GM18508 (cell line): ENCODE data around the gene TUBGCP6.
"Not testable (repeated sequence)": the region's sequence is repeated elsewhere in the genome, so short reads cannot be mapped to it uniquely, and the experiment has no call there.

Source experiments
- ATAC-seq: cut with Tn5 transposase; IDR thresholded peaks from one replicate; pipeline ENCODE4 v1.9.1; 2021; ENCODE audit warnings: moderate number of reproducible peaks; ENCODE audit not compliant: insufficient read depth, unreplicated experiment

Gene TUBGCP6

DNA sequence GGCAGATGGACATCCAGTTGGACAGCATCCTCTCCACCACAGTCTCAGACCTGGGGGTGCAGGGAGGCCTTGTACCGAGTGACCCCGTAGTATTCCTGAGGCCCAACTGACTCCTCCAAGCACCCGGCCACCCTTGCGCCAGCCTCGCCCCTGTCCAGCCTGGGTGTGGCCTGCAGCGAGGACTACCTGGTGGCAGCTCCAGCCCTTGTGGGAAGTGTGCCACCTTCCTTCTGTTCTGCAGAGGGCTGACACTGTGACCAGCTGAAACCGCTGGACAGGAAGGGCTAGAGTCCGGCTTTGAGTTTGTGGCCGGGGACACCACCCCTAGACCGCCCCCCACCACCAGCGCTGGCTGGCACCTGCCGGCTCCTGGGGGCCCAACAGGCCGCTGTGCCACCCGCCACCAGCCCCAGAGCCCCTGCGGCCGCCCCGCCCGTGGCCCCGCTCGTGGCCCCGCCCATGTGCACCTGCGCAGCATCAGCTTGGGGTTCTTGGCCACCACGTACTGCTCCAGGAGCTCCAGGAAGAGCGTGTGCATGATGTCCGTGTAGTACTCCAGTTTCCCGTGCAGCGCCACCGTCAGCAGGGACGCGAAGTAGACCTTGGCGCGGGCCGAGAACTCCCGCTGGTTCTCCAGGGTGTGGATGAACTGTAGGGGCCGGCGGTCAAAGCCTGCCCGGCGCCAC, 35.3 kb upstream of the TUBGCP6 start:
- ATAC-seq = no peak

DNA sequence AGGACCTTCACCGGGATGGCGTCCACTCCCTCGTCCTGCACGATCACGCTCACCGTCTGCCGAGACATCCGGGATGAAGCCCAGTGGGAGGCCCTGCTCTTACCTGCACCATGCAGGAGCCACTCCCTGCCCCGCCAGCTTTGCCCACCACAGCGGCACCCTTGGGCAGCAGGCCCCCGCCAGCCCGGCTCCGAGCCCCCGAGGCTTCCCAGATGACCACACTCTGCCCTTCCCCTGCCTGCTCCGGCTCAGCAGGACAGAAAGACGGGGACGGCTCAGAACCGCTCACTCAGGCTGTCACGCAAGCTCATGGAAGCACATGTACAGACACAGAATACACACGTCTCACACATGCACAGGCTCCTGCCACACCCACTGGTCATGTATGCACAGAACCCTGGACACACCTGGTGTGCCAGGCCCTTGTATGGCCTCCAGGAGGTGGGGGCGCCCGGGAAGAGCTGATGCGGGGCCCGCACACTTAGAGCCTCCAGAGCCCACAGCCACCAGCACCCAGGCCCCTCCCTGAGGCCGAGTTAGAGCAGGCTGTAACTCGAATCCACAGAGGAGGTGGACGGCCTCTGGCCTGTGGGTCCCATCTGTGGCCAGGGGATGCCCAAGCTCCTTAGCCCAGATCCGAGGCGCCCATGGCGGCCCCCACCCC, 34.3 kb upstream of the TUBGCP6 start:
- ATAC-seq = no peak

DNA sequence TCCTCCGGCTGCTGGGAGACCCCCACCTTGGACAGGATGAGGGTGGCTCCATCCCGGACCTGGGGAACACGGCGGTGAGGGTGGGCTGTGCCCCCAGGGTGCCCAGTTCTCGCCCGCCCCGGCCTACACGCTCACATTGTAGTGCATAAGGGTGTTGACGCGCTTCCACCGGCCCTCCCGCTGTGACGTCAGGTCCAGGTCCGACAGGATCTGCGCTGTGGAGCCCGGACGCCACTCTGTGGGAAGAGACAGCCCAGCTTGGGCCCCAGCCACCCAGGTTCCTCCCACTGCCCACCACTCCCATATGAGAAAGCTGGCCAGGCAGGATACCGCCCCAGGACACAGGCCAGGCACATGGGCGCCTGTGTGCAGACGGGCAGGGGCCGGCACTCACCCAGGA, 33.6 kb upstream of the TUBGCP6 start:
- ATAC-seq = no peak

DNA sequence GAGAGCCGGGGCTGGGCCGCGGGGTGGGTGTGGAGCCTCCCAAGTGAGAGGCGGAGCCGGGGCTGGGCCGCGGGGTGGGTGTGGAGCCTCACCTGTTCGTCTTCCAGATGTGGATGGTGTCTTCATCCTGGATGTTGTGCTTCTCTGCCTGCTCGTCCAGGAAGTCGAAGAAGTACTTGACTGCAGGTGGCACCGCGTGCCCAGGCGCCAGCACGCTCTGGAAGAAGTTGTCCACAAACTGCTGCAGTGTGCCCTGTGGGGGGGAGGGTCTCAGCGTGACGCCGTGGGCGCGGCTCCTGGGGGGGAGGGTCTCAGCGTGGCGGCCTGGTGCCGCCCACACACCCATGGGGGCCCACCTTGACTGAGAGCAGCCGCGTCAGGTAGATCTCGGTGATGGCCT, 32.9 kb upstream of the TUBGCP6 start:
- ATAC-seq = no peak

DNA sequence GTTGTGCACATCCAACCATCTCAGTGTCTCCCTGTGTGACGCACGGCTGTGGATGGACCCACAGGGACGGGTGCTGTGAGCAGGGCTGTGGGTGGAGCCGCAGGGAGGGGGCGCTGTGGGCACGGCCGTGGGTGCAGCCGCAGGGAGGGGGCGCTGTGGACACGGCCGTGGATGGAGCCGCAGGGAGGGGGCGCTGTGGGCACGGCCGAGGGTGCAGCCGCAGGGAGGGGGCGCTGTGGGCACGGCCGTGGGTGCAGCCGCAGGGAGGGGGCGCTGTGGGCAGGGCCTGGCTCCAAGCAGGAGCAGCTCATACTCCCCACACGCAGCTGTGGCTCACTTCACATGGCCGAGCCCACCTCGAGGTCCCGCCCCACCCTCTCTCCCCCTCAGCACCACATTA, 31.3 kb upstream of the TUBGCP6 start:
- no peak for ATAC-seq

DNA sequence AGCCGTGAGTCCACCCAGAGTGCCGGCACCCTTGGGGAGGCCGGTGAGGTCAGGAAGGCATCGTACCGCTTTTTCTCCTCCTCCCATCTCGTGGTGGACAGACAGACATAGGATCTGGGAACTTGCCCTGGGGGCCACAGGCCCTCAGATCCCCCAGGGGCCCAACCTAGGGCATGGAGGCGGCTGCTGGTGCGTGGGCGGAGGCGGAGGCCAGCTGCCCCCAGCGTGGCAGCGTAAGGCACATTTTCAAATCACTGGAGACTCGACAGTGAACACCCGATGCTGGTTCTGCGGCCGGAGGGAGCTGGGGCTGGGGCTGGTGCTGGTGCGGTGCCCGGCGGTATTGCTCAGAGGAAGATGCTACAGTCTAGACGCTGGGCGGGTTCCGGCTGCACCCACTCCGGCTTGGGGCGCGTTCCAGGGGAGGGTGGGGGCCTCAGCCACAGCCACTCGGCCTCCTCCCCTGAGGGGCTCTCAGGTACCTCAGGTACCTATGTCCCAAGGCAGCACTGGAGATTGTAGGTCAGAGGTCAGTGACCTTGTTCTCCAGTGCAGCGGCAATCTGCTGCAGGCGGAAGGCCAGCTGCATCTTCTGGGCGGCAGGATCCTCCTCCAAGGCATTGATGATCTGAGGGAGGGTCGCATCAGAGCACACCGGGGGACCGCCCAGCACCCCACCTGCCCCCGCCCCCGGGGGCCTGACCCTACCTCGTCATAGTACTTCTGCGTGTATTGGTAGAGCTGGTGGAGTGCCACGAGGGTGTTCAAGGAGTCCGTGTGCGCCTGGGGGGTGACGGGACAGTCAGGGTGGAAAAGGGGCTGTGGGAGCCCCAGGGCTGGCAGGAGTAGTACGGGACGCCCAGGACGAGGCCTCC, 30.6 kb upstream of the TUBGCP6 start:
- ATAC-seq = no peak

DNA sequence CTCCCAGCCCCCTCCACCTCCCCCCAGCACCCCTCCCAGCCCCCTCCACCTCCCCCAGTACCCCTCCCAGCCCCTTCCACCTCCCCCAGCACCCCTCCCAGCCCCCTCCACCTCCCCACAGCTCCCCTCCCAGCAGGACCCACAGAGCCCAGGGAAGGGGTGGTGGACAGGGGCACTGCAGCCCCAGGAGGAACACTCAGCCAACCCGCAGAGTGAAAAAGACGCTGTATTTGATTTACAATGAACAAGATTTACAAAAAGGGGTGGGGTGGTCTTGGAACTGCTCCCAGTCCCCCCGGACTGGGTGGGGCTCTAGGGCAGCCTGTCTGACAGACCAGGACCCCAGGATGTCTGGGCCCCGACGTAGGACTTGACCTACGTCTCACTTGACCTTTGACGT, 29.9 kb upstream of the TUBGCP6 start:
- ATAC-seq = no peak

DNA sequence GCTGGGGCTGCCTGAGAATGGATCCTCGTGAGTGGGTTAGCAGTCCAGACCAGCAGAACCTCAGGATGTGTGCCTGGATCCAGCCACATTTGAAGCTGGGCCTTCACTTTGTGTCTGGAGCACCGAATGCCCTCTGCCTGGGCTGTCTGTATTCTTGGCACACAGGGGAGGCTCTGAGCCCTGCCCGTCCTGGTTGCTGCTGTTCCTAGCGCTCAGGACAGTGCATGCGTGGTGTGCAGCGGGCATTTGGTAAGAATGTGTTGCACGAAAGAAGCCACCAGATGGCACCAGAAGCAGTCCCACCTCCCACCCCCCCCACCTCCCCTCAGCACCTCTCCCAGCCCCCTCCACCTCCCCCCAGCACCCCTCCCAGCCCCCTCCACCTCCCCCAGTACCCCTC, 29.5 kb upstream of the TUBGCP6 start:
- no peak for ATAC-seq

DNA sequence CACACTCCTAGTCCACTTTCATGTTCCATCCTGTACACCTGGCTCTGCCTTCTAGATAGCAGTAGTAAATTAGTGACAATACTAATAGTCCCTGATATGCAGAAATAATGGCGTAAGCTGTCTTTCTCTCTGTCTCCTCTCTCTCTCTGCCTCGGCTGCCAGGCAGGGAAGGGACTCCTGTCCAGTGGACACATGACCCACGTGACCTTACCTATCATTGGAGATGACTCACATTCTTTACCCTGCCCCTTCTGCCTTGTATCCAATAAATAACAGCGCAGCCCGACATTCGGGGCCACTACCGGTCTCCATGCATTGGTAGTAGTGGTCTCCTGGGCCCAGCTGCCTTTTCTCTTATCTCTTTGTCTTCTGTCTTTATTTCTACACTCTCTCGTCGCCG, 29.0 kb upstream of the TUBGCP6 start:
- not testable (repeated sequence) for ATAC-seq

DNA sequence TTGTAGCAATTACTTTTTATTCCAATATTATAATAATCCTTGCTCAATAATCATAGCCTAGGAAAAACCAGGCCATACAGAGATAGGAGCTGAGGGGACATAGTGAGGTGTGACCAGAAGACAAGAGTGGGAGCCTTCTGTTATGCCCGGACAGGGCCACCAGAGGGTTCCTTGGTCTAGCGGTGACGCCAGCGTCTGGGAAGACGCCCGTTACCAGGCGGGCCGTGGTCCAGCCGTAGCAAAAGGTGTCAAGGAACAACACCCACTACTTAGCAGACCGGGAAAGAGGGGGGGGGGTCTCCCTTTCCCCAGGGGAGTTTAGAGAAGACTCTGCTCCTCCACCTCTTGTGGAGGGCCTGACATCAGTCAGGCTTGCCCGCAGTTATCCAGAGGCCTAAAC, 28.5 kb upstream of the TUBGCP6 start:
- not testable (repeated sequence) for ATAC-seq

DNA sequence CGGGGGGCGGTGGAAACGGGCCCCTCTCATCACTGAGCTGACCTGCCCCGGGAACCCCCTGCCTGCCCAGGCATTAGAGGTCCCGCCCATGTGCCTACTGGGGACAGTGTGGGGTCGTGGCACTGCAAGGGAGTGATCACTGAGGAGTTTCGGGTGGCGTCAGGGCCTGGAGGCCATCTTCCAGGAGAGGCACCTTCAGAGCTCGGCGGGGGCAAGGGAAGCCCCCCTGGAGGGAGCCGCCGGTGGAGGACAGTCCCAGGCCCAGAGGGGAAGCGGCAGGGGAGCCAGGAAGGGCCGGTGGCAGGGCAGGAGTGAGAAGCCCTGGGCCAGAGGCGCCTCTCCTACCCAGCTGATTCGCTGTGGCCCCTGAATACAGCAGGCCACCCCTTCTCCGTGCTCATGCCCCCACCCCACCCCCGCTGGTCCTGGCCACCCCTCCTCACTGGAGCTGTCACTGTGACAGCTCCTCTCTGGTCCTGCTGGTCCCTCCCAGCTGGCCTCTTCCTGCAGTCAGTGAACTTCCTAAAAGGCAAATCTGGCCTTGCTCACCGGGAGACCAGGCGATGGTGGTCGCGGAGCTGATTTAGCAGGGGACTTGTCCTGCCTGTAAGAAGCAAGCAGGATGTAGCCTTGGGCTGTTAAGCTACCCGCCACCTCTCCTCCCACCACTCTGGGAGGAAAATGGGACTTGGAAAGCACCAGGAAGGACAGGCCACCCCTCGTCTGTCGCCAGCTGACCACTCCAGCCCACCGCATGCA, 27.4 kb upstream of the TUBGCP6 start:
- ATAC-seq = no peak

DNA sequence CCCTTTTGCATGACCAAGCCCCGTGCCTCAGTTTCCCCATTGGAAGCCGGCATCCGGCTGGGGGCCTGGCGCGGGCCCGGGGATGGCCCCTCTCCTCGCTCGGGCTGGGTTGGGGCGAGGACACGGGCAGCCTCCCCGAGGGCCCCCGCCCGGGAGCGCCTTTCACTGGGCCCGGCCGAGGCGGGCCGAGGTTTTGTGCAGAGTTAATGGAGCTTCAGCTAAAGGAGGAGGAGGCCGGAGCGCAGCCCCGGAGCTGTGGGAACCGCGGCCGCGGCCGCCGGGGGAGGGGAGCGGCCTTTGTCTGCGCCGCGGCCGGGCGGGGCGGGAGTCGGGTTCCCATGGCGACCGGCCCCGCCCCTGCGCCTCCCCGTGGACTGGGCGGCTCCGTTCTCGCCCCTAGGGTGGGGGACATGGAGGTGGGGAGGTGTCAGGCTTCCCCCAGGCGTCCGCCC, 26.7 kb upstream of the TUBGCP6 start:
- ATAC-seq = no peak

DNA sequence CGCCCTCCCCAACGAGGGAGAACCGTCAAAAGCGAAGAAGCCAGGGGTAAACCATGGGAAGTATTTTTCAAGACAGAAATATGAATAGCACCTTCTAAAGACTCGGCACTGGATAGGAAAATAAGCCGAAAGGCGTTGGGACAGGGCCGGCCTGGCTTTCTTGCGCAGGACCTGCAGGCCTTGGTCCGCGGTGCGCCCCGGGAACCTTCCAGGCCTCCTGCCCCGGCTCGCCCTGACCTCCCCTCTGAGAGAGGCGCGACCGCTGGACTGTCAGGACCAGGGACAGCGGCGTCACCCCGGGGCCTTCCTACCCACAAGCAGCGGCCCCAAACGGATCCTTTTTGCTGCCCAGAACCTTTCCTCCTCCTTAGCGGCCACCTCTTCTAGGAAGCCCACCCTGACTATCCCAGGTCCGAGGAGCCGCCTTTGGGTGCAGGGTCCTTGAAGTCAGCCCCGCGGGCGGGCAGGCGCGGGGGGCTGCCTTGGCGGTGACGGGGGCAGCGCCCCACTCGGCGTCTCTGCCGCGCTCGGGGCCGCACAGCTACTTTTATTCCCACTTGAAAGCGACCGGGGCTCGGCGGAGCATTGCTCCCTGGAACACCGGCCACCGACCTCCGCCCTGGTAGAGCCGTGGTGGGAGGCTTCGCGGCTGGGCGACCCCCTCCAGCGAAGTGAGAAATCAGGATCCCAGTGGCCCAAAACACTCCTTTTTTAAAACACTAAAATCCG, 26.0 kb upstream of the TUBGCP6 start:
- no peak for ATAC-seq

DNA sequence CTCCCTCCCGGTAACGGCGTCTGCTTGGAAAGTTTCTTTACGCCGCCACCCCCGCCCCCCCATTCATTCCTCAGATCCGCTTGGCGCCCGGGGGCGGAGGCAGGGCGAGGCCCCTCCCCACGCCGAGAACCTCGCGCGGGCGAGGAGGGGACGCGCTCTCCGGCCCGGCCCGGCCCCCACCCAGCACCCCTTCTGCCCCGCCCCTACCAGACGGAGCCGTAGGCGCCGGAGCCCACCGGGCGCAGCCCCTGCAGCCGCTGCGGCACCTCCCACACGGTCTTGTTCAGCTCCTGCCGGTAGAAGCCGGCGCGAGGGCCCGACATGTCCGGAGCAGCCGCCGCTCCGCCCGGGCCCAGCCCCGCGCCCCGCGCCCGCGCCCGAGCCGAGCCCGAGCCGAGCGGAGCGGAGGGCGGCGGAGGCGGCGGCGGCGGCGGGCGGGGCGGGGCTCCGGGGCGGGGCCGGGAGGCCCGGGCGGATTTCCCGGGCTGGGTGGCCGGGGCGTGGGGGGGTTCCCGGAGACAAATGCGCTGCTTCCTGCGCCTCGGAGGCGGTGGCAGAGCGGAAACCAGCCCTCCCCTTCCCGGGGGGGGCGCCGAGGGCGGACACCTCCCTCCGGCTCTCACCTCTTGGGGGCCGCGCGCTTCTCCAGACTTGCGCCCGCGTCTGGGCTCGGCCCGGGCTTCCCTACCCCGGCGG, 25.3 kb upstream of the TUBGCP6 start, which contains the start of gene MAPK11:
Gene MAPK11, minus strand, starts transcription at position 411 of the 696 bp plus-strand sequence. Its CDS starts 88 bp downstream, at position 323.
- no peak for ATAC-seq

DNA sequence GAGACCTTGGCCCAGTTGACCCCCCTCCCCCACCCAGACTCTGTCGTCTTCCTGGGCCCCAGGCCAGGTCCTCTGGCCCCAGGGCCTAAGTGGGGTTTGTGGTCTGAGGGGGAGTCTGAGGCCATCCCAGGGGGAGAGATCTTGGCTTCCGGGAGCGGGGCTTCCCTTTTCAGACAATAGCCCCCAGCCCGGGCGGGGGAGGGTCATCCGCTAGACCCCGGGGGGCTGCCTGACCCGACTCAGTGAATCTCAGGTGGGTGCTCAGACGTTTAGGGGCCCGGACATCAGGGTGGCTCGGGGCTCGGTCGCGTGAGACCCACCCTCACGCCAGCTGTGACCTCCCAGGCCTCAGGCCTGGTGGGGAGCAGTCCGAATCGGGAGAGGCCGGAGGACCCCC, 24.7 kb upstream of the TUBGCP6 start:
- ATAC-seq = no peak

DNA sequence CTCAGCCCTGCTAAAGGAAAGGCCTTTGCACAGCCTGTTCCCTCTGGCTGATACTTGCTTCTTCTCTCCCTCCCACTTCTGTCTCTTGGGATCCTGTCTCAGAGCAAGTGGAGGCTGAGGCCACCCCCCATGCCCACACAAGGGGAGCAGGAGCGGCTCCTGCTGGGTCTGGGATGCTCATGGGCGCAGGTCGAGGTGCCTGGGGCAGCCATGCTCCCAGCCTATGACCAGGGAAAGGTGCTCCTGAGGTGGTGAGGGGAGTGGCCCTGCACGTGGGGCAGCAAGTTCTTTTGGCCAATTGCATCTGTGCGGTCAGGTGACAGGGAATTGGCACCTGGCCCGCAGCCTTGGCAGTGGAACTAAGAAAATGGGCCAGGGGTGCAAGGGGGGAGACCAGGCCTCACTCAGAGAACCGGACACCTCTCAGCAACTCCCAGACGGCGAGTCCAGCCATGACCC, 23.9 kb upstream of the TUBGCP6 start:
- ATAC-seq = no peak

DNA sequence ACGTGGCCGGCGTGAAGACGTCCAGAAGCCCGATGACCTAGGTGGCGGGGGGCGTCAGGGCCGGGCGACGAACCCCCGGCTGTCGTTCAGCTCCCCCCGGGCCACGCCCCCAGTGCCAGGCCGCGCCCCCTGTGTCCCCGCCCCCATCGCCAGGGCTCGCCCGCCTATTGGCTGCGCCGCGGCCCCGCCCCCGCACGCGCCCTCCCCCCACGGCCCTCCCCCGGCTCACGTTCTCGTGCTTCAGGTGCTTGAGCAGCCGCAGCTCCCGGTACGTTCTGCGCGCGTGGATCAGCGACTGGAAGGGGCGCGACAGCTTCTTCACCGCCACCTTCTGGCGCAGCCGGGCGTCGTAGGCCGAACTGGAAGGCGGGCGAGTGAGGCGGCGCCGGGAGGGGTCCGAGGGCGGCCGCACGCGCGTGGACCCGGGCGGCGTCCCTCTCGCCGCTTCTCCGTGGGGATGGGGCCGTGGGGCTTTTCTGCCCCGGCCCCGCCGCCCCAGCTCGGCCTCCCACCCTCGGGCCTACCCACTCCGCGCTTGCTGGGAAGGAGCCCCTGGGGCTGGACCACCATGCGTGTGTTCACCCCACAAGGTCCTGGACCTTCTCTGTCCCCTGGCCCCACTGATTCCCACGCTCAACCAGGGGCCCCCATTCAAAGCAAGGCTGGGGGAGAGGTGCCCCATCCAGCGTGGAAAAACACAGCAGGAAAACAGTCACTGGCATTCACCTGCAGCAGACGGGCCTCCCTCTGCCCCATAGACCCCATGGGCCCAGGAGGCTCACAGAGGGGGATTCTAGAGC, 23.0 kb upstream of the TUBGCP6 start:
- ATAC-seq = no peak

DNA sequence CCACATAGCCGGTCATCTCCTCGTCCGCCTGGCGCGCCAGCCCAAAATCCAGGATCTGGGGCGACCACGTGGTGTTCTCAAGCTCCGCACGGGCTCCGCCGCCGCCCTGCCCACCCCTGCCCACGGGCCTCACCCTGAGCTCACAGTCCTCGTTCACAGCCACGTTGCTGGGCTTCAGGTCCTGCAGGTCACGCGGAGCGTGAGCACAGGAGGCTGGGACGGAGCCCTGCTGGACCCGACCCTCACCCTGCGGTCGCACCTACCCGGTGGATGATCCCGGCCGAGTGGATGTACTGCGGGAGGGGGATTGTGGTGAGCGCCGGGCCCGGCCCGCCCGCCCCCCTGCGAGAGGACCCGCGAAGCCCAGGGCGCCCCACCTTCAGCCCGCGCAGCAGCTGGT, 22.2 kb upstream of the TUBGCP6 start:
- ATAC-seq = no peak
